Activated CD4-positive, alpha-beta memory T cell treated with anti-CD3 and anti-CD28 coated beads for 36 hours (primary cell): ENCODE measurements around the gene SLAIN1. TPM values are rescaled to one million over a fixed set of nuclear protein-coding genes. Genes with fewer than 3 reads are reported as not detected.

Experiments used
- CTCF ChIA-PET: fragments of 350-600 bp; sonication (Branson Sonifier 250); formaldehyde crosslinking; loops from one replicate; lab custom pipeline; 2021; ENCODE audit warnings: antibody characterized with exemption, inconsistent platforms; lab: Charles Lee
- POLR2A ChIA-PET: fragments of 350-600 bp; sonication (Branson Sonifier 250); formaldehyde crosslinking; loops from one replicate; lab custom pipeline; 2021; ENCODE audit warnings: antibody characterized with exemption; lab: Charles Lee
- DNase-seq: peaks from one replicate; pipeline ENCODE4 v3.0.0-alpha.2; 2020
- H3K27ac Mint-ChIP-seq: one replicate; pipeline ENCODE4 v1.8.0; 2021; ENCODE audit warnings: mixed read lengths
- H3K27me3 Mint-ChIP-seq: one replicate; pipeline ENCODE4 v1.8.0; 2021; ENCODE audit warnings: mixed read lengths
- H3K36me3 Mint-ChIP-seq: one replicate; pipeline ENCODE4 v1.8.0; 2021; ENCODE audit warnings: mixed read lengths
- H3K4me1 Mint-ChIP-seq: one replicate; pipeline ENCODE4 v1.8.0; 2021; ENCODE audit warnings: low read depth, mixed read lengths
- H3K4me3 Mint-ChIP-seq: one replicate; pipeline ENCODE4 v1.8.0; 2021; ENCODE audit warnings: mild to moderate bottlenecking, mixed read lengths
- H3K9me3 Mint-ChIP-seq: one replicate; pipeline ENCODE4 v1.8.0; 2021; ENCODE audit warnings: mixed read lengths
- intact Hi-C: fragments of 100-400 bp; cut with micrococcal nuclease; formaldehyde crosslinking; loops from one replicate; pipeline ENCODE4 v1.15.1; 2023
- microRNA-seq: library from miRNA; unstranded; fragments of <30 nt; microRNA quantifications from one replicate; pipeline ENCODE4 v1.2.0, GENCODE V29; 2022; ENCODE audit warnings: borderline number of aligned reads, borderline microRNAs expressed, borderline replicate concordance
- total RNA-seq, 2 experiments: library from RNA; stranded (reverse); gene quantifications; one replicate each; pipeline ENCODE4 v1.2.3, GENCODE V29; 2021

SLAIN1 gene
- total RNA-seq, 2 experiments from 2014 or later = 21.8 to 25.8 TPM

DNA sequence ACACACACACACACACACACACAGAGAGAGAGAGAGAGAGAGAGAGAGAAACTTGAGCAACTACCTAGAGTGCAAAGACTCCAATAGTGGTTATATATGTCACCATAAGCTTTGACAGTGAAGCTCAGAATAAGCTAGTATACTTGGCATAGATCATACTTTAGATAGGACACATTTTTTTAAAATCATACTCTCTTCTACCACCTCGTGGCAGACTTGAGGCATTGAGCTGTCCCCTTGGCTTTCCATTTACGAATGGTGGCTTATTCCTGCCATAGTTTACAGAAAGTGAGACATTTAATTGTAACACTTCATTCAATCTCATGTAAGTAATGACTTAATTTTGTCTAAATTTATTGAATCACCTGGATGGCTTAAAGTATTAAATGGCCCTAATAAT lies 112.9 kb downstream of the SLAIN1 start:
- Mint-ChIP-seq H3K4me3 (no peak overlapping the region), H3K27me3 (peaks cover 5% of the 10 kb centered on the region), H3K27ac (no peak overlapping the region), H3K36me3 (no peaks in the 10 kb centered on the region), H3K4me1 (no peaks in the 10 kb centered on the region), H3K9me3 (no peaks in the 10 kb centered on the region)
- intact Hi-C loops = no loop called here
- ChIA-PET POLR2A (no interaction called here), CTCF (interaction anchor here (0.7 to 1.3 kb wide), 5 partner anchors 8 to 522 kb away, joined by 3 to 4 read pairs (median 3); no protein-coding TSS in a partner anchor)
- no peak for DNase-seq

GRCh38 chr13:77810878-77811277 lies 113.4 kb downstream of the SLAIN1 start:
- peaks cover 5% of the 10 kb centered on the region for H3K27me3 Mint-ChIP-seq
- no peaks in the 10 kb centered on the region for H3K9me3 Mint-ChIP-seq
- H3K27ac Mint-ChIP-seq = no peak overlapping the region
- no peak for DNase-seq
- CTCF ChIA-PET = interaction anchor here (0.7 to 1.3 kb wide), 4 partner anchors 8 to 523 kb away, joined by 3 to 4 read pairs (median 3); no protein-coding TSS in a partner anchor
- intact Hi-C loops = no loop called here
- no peak overlapping the region for H3K4me3 Mint-ChIP-seq
- POLR2A ChIA-PET = no interaction called here
- H3K4me1 Mint-ChIP-seq = no peaks in the 10 kb centered on the region
- H3K36me3 Mint-ChIP-seq = no peaks in the 10 kb centered on the region

DNA sequence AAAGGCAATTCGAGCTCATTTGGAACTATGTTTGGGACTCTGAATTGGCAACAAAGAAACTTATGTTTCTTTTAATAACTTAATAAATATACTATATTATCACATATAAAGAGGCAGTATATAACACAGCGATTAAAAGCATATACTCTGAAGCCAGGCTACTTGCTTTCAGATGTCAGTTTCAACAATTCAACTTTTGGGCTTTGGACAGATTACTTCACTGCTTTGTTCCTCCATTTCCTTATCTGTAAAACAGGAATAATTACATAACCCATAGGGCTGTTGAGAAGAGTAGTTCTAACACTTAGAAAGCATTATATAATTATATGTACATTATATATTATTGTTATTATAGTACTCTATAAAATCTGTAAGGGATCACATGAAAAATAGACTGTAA lies 113.9 kb downstream of the SLAIN1 start:
- intact Hi-C loops = no loop called here
- Mint-ChIP-seq H3K4me1 (no peaks in the 10 kb centered on the region), H3K4me3 (no peak overlapping the region), H3K27me3 (peaks cover 5% of the 10 kb centered on the region), H3K36me3 (no peaks in the 10 kb centered on the region), H3K27ac (no peak overlapping the region), H3K9me3 (no peaks in the 10 kb centered on the region)
- DNase-seq = no peak
- POLR2A ChIA-PET = no interaction called here
- CTCF ChIA-PET = interaction anchor here (1.1 to 1.3 kb wide), 2 partner anchors 8 to 31 kb away, joined by 3 read pairs; no protein-coding TSS in a partner anchor

DNA sequence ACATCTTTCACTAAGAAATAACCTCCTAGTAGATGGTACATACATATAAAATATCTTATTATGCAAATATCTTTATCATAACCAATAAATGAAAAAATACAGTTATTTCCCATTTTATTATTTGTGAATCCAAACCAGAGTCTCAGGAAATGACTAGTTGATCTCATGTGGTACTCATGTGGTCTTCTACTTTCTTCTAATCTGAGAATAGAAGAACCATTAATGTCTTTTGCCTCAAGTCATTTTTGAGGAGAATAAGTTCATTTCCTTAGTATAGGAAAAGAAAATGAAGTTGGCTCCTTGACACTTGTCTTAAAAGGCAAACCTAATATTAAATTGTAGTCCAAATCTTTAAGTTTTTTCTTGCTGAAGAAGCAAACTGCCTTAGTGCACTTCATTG lies 114.5 kb downstream of the SLAIN1 start:
- no peak overlapping the region for H3K27ac Mint-ChIP-seq
- CTCF ChIA-PET = no interaction called here
- POLR2A ChIA-PET = no interaction called here
- no peaks in the 10 kb centered on the region for H3K4me1 Mint-ChIP-seq
- intact Hi-C loops = no loop called here
- no peaks in the 10 kb centered on the region for H3K36me3 Mint-ChIP-seq
- H3K9me3 Mint-ChIP-seq = no peaks in the 10 kb centered on the region
- H3K4me3 Mint-ChIP-seq = no peak overlapping the region
- DNase-seq = no peak
- H3K27me3 Mint-ChIP-seq = peaks cover 5% of the 10 kb centered on the region

Small RNA genes within 50 kb of the gene (microRNA-seq; reads per million reads assigned to microRNA genes)
- not detected for gene MIR3665

Other genes starting within 250 kb of the SLAIN1 start
- not detected for gene SCEL, start 162.0 kb upstream of the SLAIN1 start, total RNA-seq
- gene EDNRB, start 221.1 kb downstream of the SLAIN1 start, total RNA-seq = not detected